GM18951 (cell line): ENCODE results near the gene OR10J4.
"Not testable (repeated sequence)": the region's sequence is repeated elsewhere in the genome, so short reads cannot be mapped to it uniquely, and the experiment has no call there.

ENCODE experiments used
- POLR2A ChIP-seq: IDR thresholded peaks from 4 replicates; pipeline ENCODE4 v1.6.1; 2011; ENCODE audit warnings: mild to moderate bottlenecking; ENCODE audit not compliant: insufficient read length, insufficient read depth; ENCODE audit errors: extremely low read depth
- in situ Hi-C: fragments of 300-500 bp; cut with MboI; formaldehyde crosslinking; loops from one replicate; pipeline ENCODE4 v1.12.0; 2022; ENCODE audit warnings: low sequenced_read_pairs, mixed read lengths, inconsistent platforms; ENCODE audit not compliant: unreplicated experiment

Gene OR10J4

DNA sequence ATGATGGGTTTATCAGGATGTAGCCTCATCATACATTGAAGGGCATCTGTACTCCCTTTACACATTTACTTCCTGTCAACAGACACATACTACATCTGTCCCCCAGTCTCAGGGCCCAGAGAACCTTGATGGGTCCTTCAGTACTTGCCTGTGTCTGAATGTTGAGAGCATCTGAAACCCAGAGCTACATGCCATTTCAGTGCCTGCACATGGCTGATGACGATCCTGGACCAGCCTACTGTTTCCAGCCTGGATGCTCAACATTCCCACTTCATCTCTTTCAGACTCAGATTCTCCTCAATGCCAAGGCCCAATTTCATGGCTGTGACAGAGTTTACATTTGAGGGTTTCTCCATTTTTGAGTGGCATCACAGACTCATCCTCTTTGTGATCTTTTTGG lies at the start of gene OR10J4:
OR10J4 (plus strand) TSS at position 301 of the 400 bp plus-strand sequence.
- in situ Hi-C loops = no loop called here
- TF ChIP-seq POLR2A = no peak

DNA sequence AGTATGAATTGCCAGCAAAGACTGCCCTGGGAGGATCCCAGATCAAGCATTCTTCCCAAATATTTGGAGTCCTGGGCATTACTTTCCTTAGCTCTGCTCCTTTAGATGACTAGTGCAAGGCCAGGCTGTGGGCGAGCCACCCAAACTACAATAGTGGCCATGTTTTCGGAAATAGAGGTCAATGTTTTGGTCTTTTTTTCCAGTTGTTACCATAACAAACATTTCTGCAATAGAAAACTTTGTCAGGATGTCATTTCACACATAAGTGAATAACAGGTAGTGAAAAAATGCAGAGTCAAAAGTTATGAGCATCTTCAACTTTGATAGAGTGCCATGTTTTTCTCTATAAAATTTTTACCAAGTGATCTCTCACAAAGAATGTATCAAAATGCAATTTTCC lies 25.2 kb upstream of the OR10J4 start:
- in situ Hi-C loops = no loop called here
- TF ChIP-seq POLR2A = no peak

GRCh38 chr1:159408862-159409400 lies 23.1 kb upstream of the OR10J4 start:
- TF ChIP-seq POLR2A = no peak
- in situ Hi-C loops = no loop called here

- in situ Hi-C loops = no loop called here
- TF ChIP-seq POLR2A = no peak
These were observed 10.2 kb upstream of the OR10J4 start for GRCh38 chr1:159421821-159422220.

DNA sequence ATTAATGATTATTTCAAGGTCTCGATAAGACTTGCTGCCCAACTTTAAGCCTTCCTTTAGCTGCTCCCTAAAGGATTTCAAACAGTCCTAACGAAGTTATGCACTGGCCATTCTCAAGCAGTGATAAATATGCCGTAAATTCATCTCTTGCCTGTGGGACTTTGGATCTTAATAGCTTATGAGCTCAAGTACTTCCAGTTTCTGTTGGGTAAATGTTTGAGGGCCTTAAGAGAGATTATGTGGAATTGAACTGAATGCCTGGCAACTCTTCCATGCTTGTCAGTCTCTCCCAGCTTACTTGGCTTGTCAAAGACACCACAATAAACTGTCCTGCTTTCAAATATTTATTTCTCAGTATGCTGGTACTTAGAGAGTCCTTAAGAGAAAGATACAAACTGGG lies 3.5 kb upstream of the OR10J4 start:
- TF ChIP-seq POLR2A = no peak
- in situ Hi-C loops = no loop called here

GRCh38 chr1:159429074-159429861 lies 2.7 kb upstream of the OR10J4 start:
- in situ Hi-C loops = no loop called here
- TF ChIP-seq POLR2A = no peak

- in situ Hi-C loops = no loop called here
- no peak for TF ChIP-seq POLR2A
These were observed 1.0 kb upstream of the OR10J4 start for GRCh38 chr1:159430985-159431384.

GRCh38 chr1:159436469-159436868 lies 4.5 kb downstream of the OR10J4 start:
- in situ Hi-C loops = no loop called here
- no peak for TF ChIP-seq POLR2A

DNA sequence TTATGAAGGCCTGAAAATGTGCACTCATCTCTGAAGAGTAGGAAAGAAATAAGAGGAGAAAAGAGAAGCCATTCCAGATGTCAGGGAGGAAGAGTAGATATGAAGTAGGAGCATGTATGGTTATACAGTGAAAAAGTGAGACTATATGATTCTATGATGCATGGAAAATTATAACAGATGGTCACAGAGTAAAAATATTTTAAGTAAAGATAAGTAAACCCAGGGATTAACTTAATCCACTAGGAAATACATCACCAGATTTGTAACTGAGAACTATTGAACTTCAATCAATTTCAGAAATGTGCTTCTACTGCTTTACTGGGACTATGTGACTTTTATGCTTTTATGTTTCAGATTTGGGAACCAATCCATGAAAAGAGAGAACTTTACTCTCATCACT lies 7.4 kb downstream of the OR10J4 start, which contains the start of gene OR10J1:
OR10J1 (plus strand) TSS at position 301 of the 400 bp plus-strand sequence; CDS start at position 371, 70 bp downstream.
- in situ Hi-C loops = no loop called here
- TF ChIP-seq POLR2A = no peak

DNA sequence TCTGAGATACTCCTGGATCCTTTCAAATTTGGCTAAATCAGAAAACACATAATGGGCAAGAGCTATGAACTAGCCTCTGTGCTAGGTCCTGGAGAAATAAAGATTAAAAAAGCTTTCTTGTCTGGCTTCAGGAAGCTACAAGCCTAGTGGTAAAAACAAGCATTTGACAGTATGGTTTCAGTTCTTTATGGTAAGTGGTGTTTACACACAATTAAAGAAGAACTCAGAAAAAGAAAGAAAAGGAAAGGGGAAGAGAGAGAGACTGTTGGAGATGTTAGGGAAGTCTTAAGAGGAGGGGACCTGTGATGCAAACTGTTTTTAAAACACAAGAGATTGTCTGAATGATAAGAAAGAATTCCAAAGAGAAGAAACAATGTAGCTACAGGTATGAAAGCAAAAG lies 9.4 kb downstream of the OR10J4 start:
- no peak for TF ChIP-seq POLR2A
- in situ Hi-C loops = no loop called here

DNA sequence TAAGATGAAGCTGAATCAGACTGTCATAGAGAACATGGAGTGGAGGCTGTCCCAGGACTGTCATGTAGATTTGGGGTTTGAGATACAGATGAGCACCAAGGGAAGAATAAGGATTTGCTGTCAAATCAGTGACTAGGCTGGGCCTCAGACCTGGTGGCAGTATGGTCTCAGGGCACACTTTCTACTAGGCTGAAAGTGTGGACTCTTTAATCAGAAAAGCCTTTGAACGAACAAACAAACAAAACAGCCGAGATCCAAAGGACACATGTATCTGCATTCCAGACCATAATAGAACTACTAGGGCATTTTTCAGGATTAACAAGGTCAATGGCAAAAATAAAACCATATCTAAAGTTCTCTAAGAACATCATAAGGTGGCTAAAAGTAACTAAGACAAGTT lies 10.4 kb downstream of the OR10J4 start:
- in situ Hi-C loops = no loop called here
- no peak for TF ChIP-seq POLR2A

DNA sequence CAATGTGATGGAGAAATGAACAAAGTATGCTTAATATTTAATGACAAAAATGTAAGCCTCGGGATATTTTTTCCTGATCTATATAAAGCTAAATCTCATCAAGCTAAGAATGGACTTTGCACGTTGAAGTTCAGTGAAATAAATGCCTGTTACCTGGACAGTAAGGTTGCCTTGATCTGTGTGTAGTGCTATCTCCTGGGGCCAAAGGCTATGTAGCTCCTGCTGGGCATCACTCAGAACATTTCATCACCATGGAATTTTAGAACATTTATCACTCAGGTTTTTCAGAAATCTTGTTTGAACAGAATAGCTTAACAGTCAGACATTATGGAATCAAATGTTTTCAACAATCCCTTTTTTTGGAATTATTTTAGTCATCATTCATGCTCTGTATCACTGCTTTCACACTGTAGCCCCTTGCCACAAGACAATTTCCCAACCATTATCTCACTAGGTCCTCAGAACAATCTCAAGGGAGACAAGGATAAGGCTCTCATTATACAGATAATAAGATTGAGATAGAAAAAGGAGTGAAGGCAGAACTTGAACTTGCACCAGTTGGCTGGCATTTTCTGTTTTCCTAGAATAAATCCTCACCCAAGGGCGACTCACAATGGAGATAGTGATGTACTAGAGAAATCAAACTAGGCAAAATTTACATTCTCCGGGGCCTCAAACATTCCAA lies 11.2 kb downstream of the OR10J4 start:
- in situ Hi-C loops = no loop called here
- no peak for TF ChIP-seq POLR2A

DNA sequence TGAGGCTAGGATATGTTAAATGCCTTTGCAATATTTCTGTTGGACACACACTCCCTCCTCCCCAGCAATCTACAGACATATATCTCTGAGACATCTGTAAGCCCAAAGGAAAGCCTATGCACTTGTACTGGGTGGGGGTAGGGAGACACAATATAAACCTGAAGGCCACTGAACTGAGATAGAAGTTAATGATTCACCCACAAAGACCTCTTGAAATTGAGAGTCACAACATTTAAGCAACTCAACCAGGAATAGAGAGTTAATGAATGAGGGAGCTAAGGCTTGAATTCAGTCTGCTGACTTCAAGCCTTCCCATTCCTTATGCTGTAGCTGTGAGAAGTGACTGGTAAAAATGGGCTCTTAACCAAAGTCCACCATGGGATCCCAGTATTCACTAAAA lies 12.5 kb downstream of the OR10J4 start:
- in situ Hi-C loops = no loop called here
- TF ChIP-seq POLR2A = no peak

- in situ Hi-C loops = no loop called here
- TF ChIP-seq POLR2A = no peak
These were observed 16.2 kb downstream of the OR10J4 start for GRCh38 chr1:159448181-159448580.

DNA sequence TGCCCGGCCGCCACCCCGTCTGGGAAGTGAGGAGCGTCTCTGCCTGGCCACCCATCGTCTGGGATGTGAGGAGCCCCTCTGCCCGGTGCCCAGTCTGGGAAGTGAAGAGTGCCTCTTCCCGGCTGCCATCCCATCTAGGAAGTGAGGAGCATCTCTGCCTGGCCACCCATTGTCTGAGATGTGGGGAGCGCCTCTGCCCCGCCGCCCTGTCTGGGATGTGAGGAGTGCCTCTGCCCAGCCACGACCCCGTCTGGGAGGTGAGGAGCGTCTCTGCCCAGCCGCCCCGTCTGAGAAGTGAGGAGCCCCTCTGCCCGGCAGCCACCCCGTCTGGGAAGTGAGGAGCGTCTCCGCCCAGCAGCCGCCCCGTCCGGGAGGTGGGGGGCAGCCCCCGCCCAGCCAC lies 17.6 kb downstream of the OR10J4 start:
- in situ Hi-C loops = not testable (repeated sequence)
